ENCODE results near the gene NEMF. TPM values are rescaled to one million over a fixed set of nuclear protein-coding genes. Genes with fewer than 3 reads are reported as not detected.

NEMF gene
- total RNA-seq, 2 experiments from 2014 or later, result 64.7 to 73.3 TPM

GRCh38 chr14:49893309-49894213, 41.0 kb upstream of the NEMF start:
- Mint-ChIP-seq H3K4me1 (peaks cover 28% of the 10 kb centered on the region), H3K4me3 (peak overlapping the region; percentile 96), H3K36me3 (ENCODE audit: low read depth) (peaks cover 55% of the 10 kb centered on the region), H3K27ac (peak overlapping the region; percentile 100), H3K9me3 (no peaks in the 10 kb centered on the region), H3K27me3 (no peaks in the 10 kb centered on the region)
- POLR2A ChIA-PET, result interaction anchor here (0.6 to 4.0 kb wide), 35 partner anchors 10 to 419 kb away, joined by 3 to 174 read pairs (median 6); partner anchors contain the start of genes DMAC2L, L2HGDH, MGAT2 and NEMF
- DNase-seq, result peak; percentile 84
- CTCF ChIA-PET, result interaction anchor here (1.2 to 3.4 kb wide), 14 partner anchors 14 to 203 kb away, joined by 3 to 35 read pairs (median 7); partner anchors contain the start of gene NEMF

GRCh38 chr14:49892636-49893308, 40.2 kb upstream of the NEMF start, which contains the start of gene ARF6:
ARF6 (plus strand) TSS chr14:49893082; CDS start chr14:49893737, 655 bp downstream.
- DNase-seq, result peak; percentile 98
- ChIA-PET POLR2A (interaction anchor here (0.6 to 4.0 kb wide), 39 partner anchors 8 to 420 kb away, joined by 3 to 174 read pairs (median 6); partner anchors contain the start of genes DMAC2L, DNAAF2, L2HGDH and MGAT2), CTCF (interaction anchor here (0.7 to 3.4 kb wide), 18 partner anchors 11 to 211 kb away, joined by 3 to 35 read pairs (median 4); partner anchors contain the start of gene NEMF)
- H3K4me3 Mint-ChIP-seq, result peak within 1 kb of the TSS; percentile 96
- H3K4me1 Mint-ChIP-seq, result peaks cover 20% of the 10 kb centered on the region
- peaks cover 47% of the 10 kb centered on the region for H3K36me3 Mint-ChIP-seq (ENCODE audit: low read depth)
- H3K27me3 Mint-ChIP-seq, result no peaks in the 10 kb centered on the region
- H3K9me3 Mint-ChIP-seq, result no peaks in the 10 kb centered on the region
- peak within 1 kb of the TSS; percentile 100 for H3K27ac Mint-ChIP-seq

GRCh38 chr14:49892301-49892635, 39.7 kb upstream of the NEMF start:
- Mint-ChIP-seq H3K4me1 (peaks cover 22% of the 10 kb centered on the region), H3K27me3 (no peaks in the 10 kb centered on the region), H3K9me3 (no peaks in the 10 kb centered on the region), H3K36me3 (ENCODE audit: low read depth) (peaks cover 45% of the 10 kb centered on the region), H3K27ac (peak overlapping the region; percentile 100), H3K4me3 (peak overlapping the region; percentile 96)
- CTCF ChIA-PET, result interaction anchor here (0.7 to 3.4 kb wide), 16 partner anchors 10 to 212 kb away, joined by 3 to 35 read pairs (median 6); partner anchors contain the start of gene NEMF
- POLR2A ChIA-PET, result interaction anchor here (0.7 to 4.0 kb wide), 32 partner anchors 8 to 429 kb away, joined by 3 to 174 read pairs (median 8); partner anchors contain the start of genes DMAC2L, DNAAF2, L2HGDH and MGAT2
- peak; percentile 56 for DNase-seq

- CTCF ChIA-PET, result interaction anchor here (1.1 to 1.4 kb wide), 2 partner anchors 8 to 26 kb away, joined by 4 to 8 read pairs; no protein-coding TSS in a partner anchor
- Mint-ChIP-seq H3K27me3 (no peaks in the 10 kb centered on the region), H3K4me3 (no peak overlapping the region), H3K27ac (no peak overlapping the region), H3K9me3 (no peaks in the 10 kb centered on the region), H3K36me3 (ENCODE audit: low read depth) (peaks cover 7% of the 10 kb centered on the region), H3K4me1 (peaks cover 31% of the 10 kb centered on the region)
- no peak for DNase-seq
- POLR2A ChIA-PET, result interaction anchor here (0.7 to 1.6 kb wide), 4 partner anchors 20 to 115 kb away, joined by 3 to 6 read pairs (median 4); no protein-coding TSS in a partner anchor
These were observed 35.7 kb upstream of the NEMF start for GRCh38 chr14:49888293-49888692.

- Mint-ChIP-seq H3K4me3 (peak overlapping the region; percentile 9), H3K9me3 (no peaks in the 10 kb centered on the region), H3K36me3 (ENCODE audit: low read depth) (no peaks in the 10 kb centered on the region), H3K27ac (peak overlapping the region; percentile 59), H3K27me3 (no peaks in the 10 kb centered on the region), H3K4me1 (peaks cover 35% of the 10 kb centered on the region)
- peak; percentile 32 for DNase-seq
- POLR2A ChIA-PET, result interaction anchor here (0.9 to 3.1 kb wide), 2 partner anchors 18 to 115 kb away, joined by 3 to 17 read pairs; no protein-coding TSS in a partner anchor
- CTCF ChIA-PET, result interaction anchor here (0.7 kb wide), 1 partner anchor 218 kb away, joined by 3 read pairs; no protein-coding TSS in a partner anchor
These were observed 33.9 kb upstream of the NEMF start for GRCh38 chr14:49886523-49886922.

GRCh38 chr14:49882826-49883694, 30.5 kb upstream of the NEMF start:
- H3K27me3 Mint-ChIP-seq, result no peaks in the 10 kb centered on the region
- DNase-seq, result no peak
- H3K36me3 Mint-ChIP-seq (ENCODE audit: low read depth), result no peaks in the 10 kb centered on the region
- no peak overlapping the region for H3K27ac Mint-ChIP-seq
- H3K4me3 Mint-ChIP-seq, result no peak overlapping the region
- H3K4me1 Mint-ChIP-seq, result peaks cover 55% of the 10 kb centered on the region
- H3K9me3 Mint-ChIP-seq, result no peaks in the 10 kb centered on the region
- CTCF ChIA-PET, result interaction anchor here (1.4 kb wide), 1 partner anchor 222 kb away, joined by 4 read pairs; no protein-coding TSS in a partner anchor
- POLR2A ChIA-PET, result interaction anchor here (2.1 to 5.9 kb wide), 4 partner anchors 9 to 179 kb away, joined by 4 to 56 read pairs (median 29); partner anchors contain the start of gene ARF6

GRCh38 chr14:49881350-49882001, 28.9 kb upstream of the NEMF start:
- no peaks in the 10 kb centered on the region for H3K36me3 Mint-ChIP-seq (ENCODE audit: low read depth)
- H3K9me3 Mint-ChIP-seq, result no peaks in the 10 kb centered on the region
- POLR2A ChIA-PET, result interaction anchor here (0.9 to 5.9 kb wide), 5 partner anchors 11 to 180 kb away, joined by 3 to 56 read pairs (median 7); partner anchors contain the start of genes ARF6 and NEMF
- peak overlapping the region; percentile 42 for H3K27ac Mint-ChIP-seq
- H3K27me3 Mint-ChIP-seq, result no peaks in the 10 kb centered on the region
- H3K4me3 Mint-ChIP-seq, result no peak overlapping the region
- DNase-seq, result no peak
- CTCF ChIA-PET, result interaction anchor here (0.6 to 2.7 kb wide), 7 partner anchors 11 to 261 kb away, joined by 3 to 14 read pairs (median 4); no protein-coding TSS in a partner anchor
- H3K4me1 Mint-ChIP-seq, result peaks cover 49% of the 10 kb centered on the region

- ChIA-PET POLR2A (interaction anchor here (0.5 to 5.9 kb wide), 19 partner anchors 11 to 980 kb away, joined by 3 to 56 read pairs (median 4); partner anchors contain the start of genes ARF6 and NEMF), CTCF (interaction anchor here (0.8 to 2.7 kb wide), 25 partner anchors 8 to 246 kb away, joined by 3 to 53 read pairs (median 6); partner anchors contain the start of genes ARF6, NEMF and VCPKMT)
- Mint-ChIP-seq H3K4me3 (no peak overlapping the region), H3K36me3 (ENCODE audit: low read depth) (no peaks in the 10 kb centered on the region), H3K9me3 (no peaks in the 10 kb centered on the region), H3K4me1 (peaks cover 48% of the 10 kb centered on the region), H3K27me3 (no peaks in the 10 kb centered on the region), H3K27ac (no peak overlapping the region)
- DNase-seq, result no peak
These were observed 27.9 kb upstream of the NEMF start for GRCh38 chr14:49880267-49881064.

GRCh38 chr14:49879646-49880204, 27.1 kb upstream of the NEMF start:
- peak overlapping the region; percentile 50 for H3K27ac Mint-ChIP-seq
- POLR2A ChIA-PET, result interaction anchor here (0.5 to 5.9 kb wide), 19 partner anchors 10 to 981 kb away, joined by 3 to 56 read pairs (median 4); partner anchors contain the start of genes ARF6 and NEMF
- H3K36me3 Mint-ChIP-seq (ENCODE audit: low read depth), result no peaks in the 10 kb centered on the region
- H3K4me3 Mint-ChIP-seq, result no peak overlapping the region
- H3K9me3 Mint-ChIP-seq, result no peaks in the 10 kb centered on the region
- peaks cover 48% of the 10 kb centered on the region for H3K4me1 Mint-ChIP-seq
- DNase-seq, result peak; percentile 76
- H3K27me3 Mint-ChIP-seq, result no peaks in the 10 kb centered on the region
- CTCF ChIA-PET, result interaction anchor here (0.7 to 2.7 kb wide), 32 partner anchors 9 to 246 kb away, joined by 3 to 53 read pairs (median 6); partner anchors contain the start of genes ARF6, NEMF and VCPKMT

GRCh38 chr14:49876563-49877127, 24.1 kb upstream of the NEMF start:
- no peak overlapping the region for H3K4me3 Mint-ChIP-seq
- ChIA-PET CTCF (interaction anchor here (1.0 to 2.1 kb wide), 5 partner anchors 9 to 161 kb away, joined by 3 to 8 read pairs (median 4); no protein-coding TSS in a partner anchor), POLR2A (interaction anchor here (0.6 to 2.0 kb wide), 2 partner anchors 16 to 48 kb away, joined by 3 to 8 read pairs; partner anchors contain the start of gene ARF6)
- H3K27me3 Mint-ChIP-seq, result no peaks in the 10 kb centered on the region
- H3K4me1 Mint-ChIP-seq, result peaks cover 35% of the 10 kb centered on the region
- H3K36me3 Mint-ChIP-seq (ENCODE audit: low read depth), result no peaks in the 10 kb centered on the region
- no peak overlapping the region for H3K27ac Mint-ChIP-seq
- DNase-seq, result no peak
- no peaks in the 10 kb centered on the region for H3K9me3 Mint-ChIP-seq
